GM12891 (cell line): ENCODE results near the gene ZNF747.
"Not testable (repeated sequence)": the region's sequence is repeated elsewhere in the genome, so short reads cannot be mapped to it uniquely, and the experiment has no call there.

Experiments used
- POLR2A ChIP-seq: IDR thresholded peaks from 2 replicates; pipeline ENCODE4 v1.6.1; 2011; ENCODE audit warnings: low read depth, low read length, control low read depth
- POLR2AphosphoS5 ChIP-seq: IDR thresholded peaks from 2 replicates; pipeline ENCODE4 v1.6.1; 2011; ENCODE audit warnings: low read depth, low read length, control low read depth
- TAF1 ChIP-seq: IDR thresholded peaks from 2 replicates; pipeline ENCODE4 v1.6.1; 2011; ENCODE audit warnings: low read depth, low read length, control low read depth

- TF ChIP-seq POLR2A, POLR2AphosphoS5, TAF1: not testable (repeated sequence)
These were observed 5.4 kb upstream of the ZNF747 start for GRCh38 chr16:30539986-30540526.
